ENCODE results near the gene TXNRD2. TPM values are rescaled to one million over a fixed set of nuclear protein-coding genes. Genes with fewer than 3 reads are reported as not detected.
A peak's percentile ranks its signal among the peaks of the same experiment; 100 is the strongest.

TXNRD2 gene
- total RNA-seq, 1 experiment from 2014 or later = 33.7 TPM

- no peak overlapping the region for H3K4me3 Mint-ChIP-seq (ENCODE audit: low read depth, unreplicated experiment)
- CTCF ChIA-PET = interaction anchor here (0.7 kb wide), 1 partner anchor 209 kb away, joined by 3 read pairs; no protein-coding TSS in a partner anchor
- H3K27me3 Mint-ChIP-seq (ENCODE audit: unreplicated experiment) = no peaks in the 10 kb centered on the region
- H3K36me3 Mint-ChIP-seq (ENCODE audit: insufficient read depth, unreplicated experiment) = peaks cover 73% of the 10 kb centered on the region
- peak overlapping the region; percentile 1 for H3K27ac Mint-ChIP-seq (ENCODE audit: unreplicated experiment)
- no peaks in the 10 kb centered on the region for H3K9me3 Mint-ChIP-seq (ENCODE audit: low read depth, unreplicated experiment)
- intact Hi-C loops (cut with micrococcal nuclease; ENCODE audit: unreplicated experiment) = no loop called here
- no TSS peak for BruUV-seq (replicated peaks)
- DNase-seq = no peak
- H3K4me1 Mint-ChIP-seq (ENCODE audit: low read depth, unreplicated experiment) = peaks cover 45% of the 10 kb centered on the region
- peak; percentile 31 for TF ChIP-seq CTCF (IDR thresholded peaks at IDR 0.05; ENCODE audit: unreplicated experiment)
Observed at GRCh38 chr22:19965771-19966709, 24.4 kb upstream of the TXNRD2 start.

GRCh38 chr22:19964701-19965386 lies 23.2 kb upstream of the TXNRD2 start:
- no peak overlapping the region for H3K4me3 Mint-ChIP-seq (ENCODE audit: low read depth, unreplicated experiment)
- no peak for DNase-seq
- no peaks in the 10 kb centered on the region for H3K9me3 Mint-ChIP-seq (ENCODE audit: low read depth, unreplicated experiment)
- H3K4me1 Mint-ChIP-seq (ENCODE audit: low read depth, unreplicated experiment) = peaks cover 57% of the 10 kb centered on the region
- intact Hi-C loops (cut with micrococcal nuclease; ENCODE audit: unreplicated experiment) = no loop called here
- no peak for TF ChIP-seq CTCF (IDR thresholded peaks at IDR 0.05; ENCODE audit: unreplicated experiment)
- peaks cover 73% of the 10 kb centered on the region for H3K36me3 Mint-ChIP-seq (ENCODE audit: insufficient read depth, unreplicated experiment)
- no peaks in the 10 kb centered on the region for H3K27me3 Mint-ChIP-seq (ENCODE audit: unreplicated experiment)
- CTCF ChIA-PET = no interaction called here
- BruUV-seq (replicated peaks) = no TSS peak
- H3K27ac Mint-ChIP-seq (ENCODE audit: unreplicated experiment) = no peak overlapping the region

- no peak for TF ChIP-seq CTCF (IDR thresholded peaks at IDR 0.05; ENCODE audit: unreplicated experiment)
- no peaks in the 10 kb centered on the region for H3K27me3 Mint-ChIP-seq (ENCODE audit: unreplicated experiment)
- H3K27ac Mint-ChIP-seq (ENCODE audit: unreplicated experiment) = peak overlapping the region; percentile 96
- BruUV-seq (replicated peaks) = no TSS peak
- DNase-seq = no peak
- peak overlapping the region; percentile 78 for H3K4me3 Mint-ChIP-seq (ENCODE audit: low read depth, unreplicated experiment)
- no peaks in the 10 kb centered on the region for H3K9me3 Mint-ChIP-seq (ENCODE audit: low read depth, unreplicated experiment)
- H3K4me1 Mint-ChIP-seq (ENCODE audit: low read depth, unreplicated experiment) = peaks cover 65% of the 10 kb centered on the region
- CTCF ChIA-PET = interaction anchor here (2.4 to 2.8 kb wide), 2 partner anchors 10 to 49 kb away, joined by 11 to 17 read pairs; no protein-coding TSS in a partner anchor
- intact Hi-C loops (cut with micrococcal nuclease; ENCODE audit: unreplicated experiment) = no loop called here
- peaks cover 73% of the 10 kb centered on the region for H3K36me3 Mint-ChIP-seq (ENCODE audit: insufficient read depth, unreplicated experiment)
Observed at GRCh38 chr22:19963863-19964642, 22.4 kb upstream of the TXNRD2 start.
